Measurements from ENCODE around the gene GJA5. TPM values are rescaled to one million over a fixed set of nuclear protein-coding genes. Genes with fewer than 3 reads are reported as not detected.

The GJA5 gene
- total and polyA plus RNA-seq, 2 donors (not counting 3 experiments of a cell fraction or from before 2014, with no cell fraction given) = 0.55 to 5.9 TPM

- no TSS peak for BruUV-seq (replicated peaks)
- no peak overlapping the region for H3K4me3 ChIP-seq (replicated peaks in 1 of 3; ENCODE audit: insufficient read depth in 1 of 3, low read depth in 1 of 3, low read length in 3 of 3)
- no peak overlapping the region for H3K9ac ChIP-seq (replicated peaks; ENCODE audit: extremely low read depth, insufficient read depth, low read length)
- no peaks in the 10 kb centered on the region for H3K79me2 ChIP-seq (ENCODE audit: control insufficient read depth, insufficient read depth, low read length)
- peaks cover 19% of the 10 kb centered on the region for H3K4me1 ChIP-seq (ENCODE audit: control insufficient read depth, extremely low read depth, insufficient read depth, low read length)
- H3K4me2 ChIP-seq (ENCODE audit: insufficient read depth, low read length) = no peak overlapping the region
- FAIRE-seq (no peak), DNase-seq (ENCODE audit: low read depth, low spot score) (no peak)
- ChIA-PET POLR2A (no interaction called here), CTCF (interaction anchor here (0.7 kb wide), 1 partner anchor 115 kb away, joined by 3 read pairs; no protein-coding TSS in a partner anchor)
- no peaks in the 10 kb centered on the region for H3K36me3 ChIP-seq (ENCODE audit: control insufficient read depth in 2 of 2, extremely low read depth in 1 of 2, insufficient read depth in 2 of 2, low read length in 2 of 2)
- no peaks in the 10 kb centered on the region for H3K9me1 ChIP-seq (replicated peaks; ENCODE audit: control insufficient read depth, extremely low read depth, insufficient read depth, low read length)
- H3K27me3 ChIP-seq (ENCODE audit: control insufficient read depth in 2 of 2, insufficient read depth in 2 of 2, low read length in 2 of 2) = peaks cover 29 to 34% of the 10 kb centered on the region in 2 experiments
- no peak for TF ChIP-seq MYC (IDR thresholded peaks at IDR 0.05; ENCODE audit: low read depth, low read length)
- TF ChIP-seq EZH2 (IDR thresholded peaks at IDR 0.05; ENCODE audit: borderline replicate concordance, low read depth, low read length, severe bottlenecking) = no peak
- TF ChIP-seq MAX (IDR thresholded peaks at IDR 0.05; ENCODE audit: insufficient read depth, insufficient read length) = no peak
- no peaks in the 10 kb centered on the region for H4K20me1 ChIP-seq (replicated peaks; ENCODE audit: control insufficient read depth, extremely low read depth, insufficient read depth, low read length)
- no peak overlapping the region for H2AFZ ChIP-seq (ENCODE audit: low read depth, low read length)
- intact Hi-C loops (cut with micrococcal nuclease) (no loop called here), dilution Hi-C loops (cut with MboI; ENCODE audit: extremely low pct_ligation_motif_present, low sequenced_read_pairs) (no loop called here)
- no peak overlapping the region for H3K27ac ChIP-seq (ENCODE audit: insufficient read depth, low read depth, low read length)
- no peaks in the 10 kb centered on the region for H3K9me3 ChIP-seq (replicated peaks; ENCODE audit: control insufficient read depth, insufficient read depth, low read length)
Measured at GRCh38 chr1:147777694-147778093, 17.3 kb upstream of the GJA5 start.

- H3K4me2 ChIP-seq (ENCODE audit: insufficient read depth, low read length) = no peak overlapping the region
- H3K4me1 ChIP-seq (ENCODE audit: control insufficient read depth, extremely low read depth, insufficient read depth, low read length) = peaks cover 14% of the 10 kb centered on the region
- no peak overlapping the region for H2AFZ ChIP-seq (ENCODE audit: low read depth, low read length)
- peak; percentile 19 for TF ChIP-seq EZH2 (IDR thresholded peaks at IDR 0.05; ENCODE audit: borderline replicate concordance, low read depth, low read length, severe bottlenecking)
- TF ChIP-seq POLR2AphosphoS5 (IDR thresholded peaks at IDR 0.05; ENCODE audit: insufficient read depth, low read depth, low read length) = no peak
- FAIRE-seq = no peak
- H3K27me3 ChIP-seq (ENCODE audit: control insufficient read depth in 2 of 2, insufficient read depth in 2 of 2, low read length in 2 of 2) = peaks cover 45 to 47% of the 10 kb centered on the region in 2 experiments
- dilution Hi-C loops (cut with MboI; ENCODE audit: extremely low pct_ligation_motif_present, low sequenced_read_pairs) (no loop called here), intact Hi-C loops (cut with micrococcal nuclease) (no loop called here)
- CTCF ChIA-PET = no interaction called here
- H3K4me3 ChIP-seq (replicated peaks in 1 of 3; ENCODE audit: insufficient read depth in 1 of 3, low read depth in 1 of 3, low read length in 3 of 3) = no peak overlapping the region
- DNase-seq (ENCODE audit: low read depth, low spot score) = no peak
- H4K20me1 ChIP-seq (replicated peaks; ENCODE audit: control insufficient read depth, extremely low read depth, insufficient read depth, low read length) = no peaks in the 10 kb centered on the region
- H3K9me1 ChIP-seq (replicated peaks; ENCODE audit: control insufficient read depth, extremely low read depth, insufficient read depth, low read length) = no peaks in the 10 kb centered on the region
- no peaks in the 10 kb centered on the region for H3K79me2 ChIP-seq (ENCODE audit: control insufficient read depth, insufficient read depth, low read length)
- no peak overlapping the region for H3K27ac ChIP-seq (ENCODE audit: insufficient read depth, low read depth, low read length)
- no TSS peak for BruUV-seq (replicated peaks)
- no peaks in the 10 kb centered on the region for H3K36me3 ChIP-seq (ENCODE audit: control insufficient read depth in 2 of 2, extremely low read depth in 1 of 2, insufficient read depth in 2 of 2, low read length in 2 of 2)
- H3K9me3 ChIP-seq (replicated peaks; ENCODE audit: control insufficient read depth, insufficient read depth, low read length) = no peaks in the 10 kb centered on the region
- POLR2A ChIA-PET = no interaction called here
- H3K9ac ChIP-seq (replicated peaks; ENCODE audit: extremely low read depth, insufficient read depth, low read length) = no peak overlapping the region
Measured at GRCh38 chr1:147773215-147773715, 12.9 kb upstream of the GJA5 start.
